ENCODE data around the gene SNED1. TPM values are rescaled to one million over a fixed set of nuclear protein-coding genes. Genes with fewer than 3 reads are reported as not detected.
A peak's percentile ranks its signal among the peaks of the same experiment; 100 is the strongest.

The SNED1 gene
- total and polyA plus RNA-seq, 8 donors, result 2.0 to 106 (median 16.0) TPM

GRCh38 chr2:240988146-240988545 is 10.3 kb upstream of the SNED1 start:
- intact Hi-C loops (cut with DNase I; ENCODE audit: low total_unique reads), result no loop called here
- Histone ChIP-seq H3K4me3 (no peak overlapping the region), H3K27me3 (peaks cover 0 to 24% (median 0%) of the 10 kb centered on the region in 3 donors), H3K9me3 (no peaks in the 10 kb centered on the region), H3K36me3 (no peaks in the 10 kb centered on the region), H3K4me1 (peaks cover 30 to 53% (median 39%) of the 10 kb centered on the region in 4 donors), H3K27ac (peak overlapping the region in 1 of 5 donors; percentile 47)
- no peak for TF ChIP-seq POLR2A (IDR thresholded peaks at IDR 0.05)
- WGBS, 5 donors, result 79 to 91% (median 88%) methylated on average over 3 of the region's 3 CpGs
- DNase-seq, result no peak

- DNase-seq, result peak in 1 of 2 donors; percentile 23
- Histone ChIP-seq H3K27me3 (peaks cover 0 to 19% (median 0%) of the 10 kb centered on the region in 3 donors), H3K36me3 (no peaks in the 10 kb centered on the region), H3K4me1 (peaks cover 30 to 47% (median 33%) of the 10 kb centered on the region in 4 donors), H3K27ac (no peak overlapping the region), H3K4me3 (no peak overlapping the region), H3K9me3 (no peaks in the 10 kb centered on the region)
- WGBS, 5 donors, result 85 to 96% (median 93%) methylated on average over 5 to 6 of the region's 6 CpGs
- intact Hi-C loops (cut with DNase I; ENCODE audit: low total_unique reads), result no loop called here
- TF ChIP-seq CTCF (IDR thresholded peaks at IDR 0.05) (no peak), POLR2AphosphoS5 (IDR thresholded peaks at IDR 0.05) (no peak), POLR2A (IDR thresholded peaks at IDR 0.05) (no peak), EP300 (IDR thresholded peaks at IDR 0.05) (no peak)
These were observed 9.7 kb upstream of the SNED1 start for GRCh38 chr2:240988571-240989271.

GRCh38 chr2:240989451-240990265 is 8.8 kb upstream of the SNED1 start:
- Histone ChIP-seq H3K4me3 (no peak overlapping the region), H3K9me3 (no peaks in the 10 kb centered on the region), H3K27me3 (peaks cover 0 to 13% (median 0%) of the 10 kb centered on the region in 3 donors), H3K27ac (no peak overlapping the region), H3K4me1 (peaks cover 30 to 46% (median 35%) of the 10 kb centered on the region in 4 donors), H3K36me3 (no peaks in the 10 kb centered on the region)
- intact Hi-C loops (cut with DNase I; ENCODE audit: low total_unique reads), result no loop called here
- DNase-seq, result peak in 1 of 2 donors; percentile 46
- WGBS, 5 donors, result 64 to 84% (median 72%) methylated on average over 8 to 17 of the region's 17 CpGs
- no peak for TF ChIP-seq POLR2A (IDR thresholded peaks at IDR 0.05)
- no peak for TF ChIP-seq EP300 (IDR thresholded peaks at IDR 0.05)
- peak in 3 of 7 experiments; percentile 23 to 33 (median 30) for TF ChIP-seq CTCF (IDR thresholded peaks at IDR 0.05)
- no peak for TF ChIP-seq POLR2AphosphoS5 (IDR thresholded peaks at IDR 0.05)

- intact Hi-C loops (cut with DNase I; ENCODE audit: low total_unique reads), result no loop called here
- no peak overlapping the region for H3K27ac ChIP-seq
- peak in 1 of 2 donors; percentile 25 for DNase-seq
- 27 to 68% (median 57%) methylated on average over 2 of the region's 2 CpGs for WGBS, 5 donors
- TF ChIP-seq CTCF (IDR thresholded peaks at IDR 0.05) (no peak), EP300 (IDR thresholded peaks at IDR 0.05) (no peak), POLR2AphosphoS5 (IDR thresholded peaks at IDR 0.05) (no peak), POLR2A (IDR thresholded peaks at IDR 0.05) (no peak)
- peaks cover 30 to 52% (median 40%) of the 10 kb centered on the region in 4 donors for H3K4me1 ChIP-seq
- no peaks in the 10 kb centered on the region for H3K36me3 ChIP-seq
- H3K27me3 ChIP-seq, result peaks cover 0 to 13% (median 0%) of the 10 kb centered on the region in 3 donors
- H3K9me3 ChIP-seq, result no peaks in the 10 kb centered on the region
- no peak overlapping the region for H3K4me3 ChIP-seq
These were observed 8.2 kb upstream of the SNED1 start for GRCh38 chr2:240990266-240990529.
